HT-29 (cell line): ENCODE measurements around the gene EIF4E1B. TPM values are rescaled to one million over a fixed set of nuclear protein-coding genes. Genes with fewer than 3 reads are reported as not detected.
A peak's percentile ranks its signal among the peaks of the same experiment; 100 is the strongest.

Experiments used
- DNase-seq: peaks from one replicate; pipeline ENCODE4 v3.0.0-alpha.2; 2015; ENCODE audit warnings: low spot score
- total RNA-seq: library from RNA; depleted of rRNA; stranded (reverse); fragments of >200 nt; shearing (Covaris generic); gene quantifications from 2 replicates; pipeline ENCODE4 v1.2.3, GENCODE V29; 2014

Gene EIF4E1B
- total RNA-seq, 1 experiment from 2014 or later = not detected

GRCh38 chr5:176663566-176663965 lies 33.1 kb downstream of the EIF4E1B start:
- no peak for DNase-seq

GRCh38 chr5:176664479-176664878 lies 34.0 kb downstream of the EIF4E1B start:
- DNase-seq = no peak

GRCh38 chr5:176664886-176665285 lies 34.4 kb downstream of the EIF4E1B start:
- DNase-seq = no peak

GRCh38 chr5:176665517-176665916 lies 35.0 kb downstream of the EIF4E1B start:
- no peak for DNase-seq

GRCh38 chr5:176667637-176668036 lies 37.2 kb downstream of the EIF4E1B start:
- no peak for DNase-seq

GRCh38 chr5:176670449-176670848 lies 40.0 kb downstream of the EIF4E1B start:
- DNase-seq = no peak

- no peak for DNase-seq
These were observed 40.9 kb downstream of the EIF4E1B start for GRCh38 chr5:176671399-176671798.

- DNase-seq = no peak
These were observed 41.6 kb downstream of the EIF4E1B start for GRCh38 chr5:176671890-176672747.

- DNase-seq = no peak
These were observed 43.4 kb downstream of the EIF4E1B start for GRCh38 chr5:176673651-176674583.

GRCh38 chr5:176674799-176675198 lies 44.3 kb downstream of the EIF4E1B start:
- no peak for DNase-seq

- DNase-seq = peak; percentile 75
These were observed 45.3 kb downstream of the EIF4E1B start for GRCh38 chr5:176675676-176676360.

- no peak for DNase-seq
These were observed 45.9 kb downstream of the EIF4E1B start for GRCh38 chr5:176676361-176676824.

GRCh38 chr5:176677209-176677939 lies 46.9 kb downstream of the EIF4E1B start:
- DNase-seq = no peak

- no peak for DNase-seq
These were observed 48.1 kb downstream of the EIF4E1B start for GRCh38 chr5:176678584-176678983.

- no peak for DNase-seq
These were observed 49.1 kb downstream of the EIF4E1B start for GRCh38 chr5:176679365-176680225.

GRCh38 chr5:176680226-176680563 lies 49.7 kb downstream of the EIF4E1B start:
- DNase-seq = no peak

- DNase-seq = no peak
These were observed 51.6 kb downstream of the EIF4E1B start for GRCh38 chr5:176682016-176682531.

- DNase-seq = no peak
These were observed 54.5 kb downstream of the EIF4E1B start for GRCh38 chr5:176685010-176685409.

- DNase-seq = no peak
These were observed 56.8 kb downstream of the EIF4E1B start for GRCh38 chr5:176687247-176687646.

GRCh38 chr5:176687881-176688280 lies 57.4 kb downstream of the EIF4E1B start:
- no peak for DNase-seq
